Stimulated activated CD4-positive, alpha-beta T cell treated with anti-CD3 and anti-CD28 coated beads, Interleukin-1b, Interleukin-23, amount 100 ng/mL, for 4 hours (primary cell): ENCODE data around the gene NCOR2.
A peak's percentile ranks its signal among the peaks of the same experiment; 100 is the strongest.

Source experiments
- DNase-seq, 2 donors: peaks; one replicate each; pipeline ENCODE4 v3.0.0-alpha.2; 2020; ENCODE audit warnings: low read depth in 2 of 2

NCOR2 gene

GRCh38 chr12:124576061-124576650, 8.7 kb upstream of the NCOR2 start:
- DNase-seq = no peak

GRCh38 chr12:124573839-124574786, 6.7 kb upstream of the NCOR2 start:
- DNase-seq = no peak

- no peak for DNase-seq
Observed at GRCh38 chr12:124571556-124571955, 4.1 kb upstream of the NCOR2 start.

- DNase-seq = no peak
Observed at GRCh38 chr12:124570810-124571209, 3.4 kb upstream of the NCOR2 start.

- no peak for DNase-seq
Observed at GRCh38 chr12:124569375-124570148, 2.1 kb upstream of the NCOR2 start.

GRCh38 chr12:124568431-124569374, 1.3 kb upstream of the NCOR2 start:
- DNase-seq = peak in 1 of 2 donors; percentile 20

- DNase-seq = peak; percentile 69 to 78
Observed at GRCh38 chr12:124567673-124568373, 411 bp upstream of the NCOR2 start.

- DNase-seq = peak; percentile 43 to 64
Observed at GRCh38 chr12:124566161-124566996, 1.0 kb downstream of the NCOR2 start.

- no peak for DNase-seq
Observed at GRCh38 chr12:124565656-124566160, 1.7 kb downstream of the NCOR2 start.

- no peak for DNase-seq
Observed at GRCh38 chr12:124564971-124565491, 2.4 kb downstream of the NCOR2 start.

- no peak for DNase-seq
Observed at GRCh38 chr12:124564232-124564958, 3.0 kb downstream of the NCOR2 start.

- no peak for DNase-seq
Observed at GRCh38 chr12:124563809-124564208, 3.6 kb downstream of the NCOR2 start.

GRCh38 chr12:124563401-124563800, 4.0 kb downstream of the NCOR2 start:
- DNase-seq = no peak

- no peak for DNase-seq
Observed at GRCh38 chr12:124562796-124563181, 4.6 kb downstream of the NCOR2 start.

- no peak for DNase-seq
Observed at GRCh38 chr12:124562018-124562795, 5.2 kb downstream of the NCOR2 start.

GRCh38 chr12:124561231-124561630, 6.2 kb downstream of the NCOR2 start:
- DNase-seq = no peak

- DNase-seq = no peak
Observed at GRCh38 chr12:124560146-124560890, 7.1 kb downstream of the NCOR2 start.
